ENCODE measurements around the gene OLFM2. TPM values are rescaled to one million over a fixed set of nuclear protein-coding genes. Genes with fewer than 3 reads are reported as not detected.

Gene OLFM2
- 22.2 TPM for total RNA-seq

GRCh38 chr19:9936326-9937000, at the start of gene OLFM2:
OLFM2 (minus strand) TSS chr19:9936515; CDS start chr19:9936366, 149 bp downstream.

GRCh38 chr19:9834726-9835506, 101.4 kb downstream of the OLFM2 start, which contains the start of gene PIN1:
PIN1 (plus strand) TSS chr19:9835318; CDS start chr19:9835345, 27 bp downstream.

GRCh38 chr19:9827289-9828238, 108.8 kb downstream of the OLFM2 start, which contains the start of gene UBL5:
UBL5 (plus strand) TSS chr19:9827918; CDS start chr19:9828338, 420 bp downstream.

GRCh38 chr19:9818734-9819595, 117.3 kb downstream of the OLFM2 start, which contains the start of gene FBXL12:
FBXL12 (minus strand) TSS chr19:9819079; CDS start chr19:9818813, 266 bp downstream.

Small RNA genes lying within 50 kb of the gene (small RNA-seq; reads per million reads assigned to genes)
- not detected for gene RF00156 (ENCODE audit: low replicate concordance)

Other genes starting within 250 kb of the OLFM2 start
- 34.4 TPM for gene ZNF846, start 167.8 kb downstream of the OLFM2 start, total RNA-seq
- 29.4 TPM for gene FBXL12, start 117.4 kb downstream of the OLFM2 start, total RNA-seq
- 91.3 TPM for gene UBL5, start 108.6 kb downstream of the OLFM2 start, total RNA-seq
- 70.5 TPM for gene PIN1, start 101.2 kb downstream of the OLFM2 start, total RNA-seq
- gene COL5A3, start 74.0 kb upstream of the OLFM2 start, total RNA-seq, result 9.5 TPM
- gene RDH8, start 77.0 kb upstream of the OLFM2 start, total RNA-seq, result not detected
- gene SHFL, start 149.8 kb upstream of the OLFM2 start, total RNA-seq, result 25.0 TPM
- 2.8 TPM for gene ANGPTL6, start 166.2 kb upstream of the OLFM2 start, total RNA-seq
- 18.2 TPM for gene PPAN, start 169.8 kb upstream of the OLFM2 start, total RNA-seq
- 9.7 TPM for gene P2RY11, start 175.2 kb upstream of the OLFM2 start, total RNA-seq
- 239 TPM for gene EIF3G, start 183.4 kb upstream of the OLFM2 start, total RNA-seq

Data from metanephros (tissue), 2 donors.